ENCODE results near the gene EDARADD.

GRCh38 chr1:236421022-236421421 is 26.9 kb downstream of the EDARADD start:
- TF ChIP-seq CTCF (IDR thresholded peaks at IDR 0.05; ENCODE audit: low read depth, low read length), result no peak
- no peak for TF ChIP-seq EZH2phosphoT487 (IDR thresholded peaks at IDR 0.05; ENCODE audit: low read depth)

Measured in OCI-LY3 (cell line).